Activated naive CD4-positive, alpha-beta T cell treated with anti-CD3 and anti-CD28 coated beads, Interleukin-2, amount 10 ng/mL, durations not matched to agents 7 days and 5 days (primary cell): Measurements from ENCODE around the gene BCL6.

ENCODE experiments used
- CTCF ChIA-PET: fragments of 350-600 bp; sonication (Branson Sonifier 250); formaldehyde crosslinking; loops from one replicate; lab custom pipeline; 2021; ENCODE audit warnings: antibody characterized with exemption; lab: Charles Lee
- DNase-seq: peaks from one replicate; pipeline ENCODE4 v3.0.0-alpha.2; 2020
- H3K27ac Mint-ChIP-seq: one replicate; pipeline ENCODE4 v1.8.0; 2021; ENCODE audit warnings: mild to moderate bottlenecking, moderate library complexity, mixed read lengths
- H3K27me3 Mint-ChIP-seq: one replicate; pipeline ENCODE4 v1.8.0; 2021; ENCODE audit warnings: mild to moderate bottlenecking, mixed read lengths
- H3K36me3 Mint-ChIP-seq: one replicate; pipeline ENCODE4 v1.8.0; 2021; ENCODE audit warnings: mixed read lengths
- H3K4me1 Mint-ChIP-seq: one replicate; pipeline ENCODE4 v1.8.0; 2021; ENCODE audit warnings: mixed read lengths
- H3K4me3 Mint-ChIP-seq: one replicate; pipeline ENCODE4 v1.8.0; 2021; ENCODE audit warnings: mild to moderate bottlenecking, moderate library complexity, mixed read lengths
- H3K9me3 Mint-ChIP-seq: one replicate; pipeline ENCODE4 v1.8.0; 2021; ENCODE audit warnings: mixed read lengths

Gene BCL6

DNA sequence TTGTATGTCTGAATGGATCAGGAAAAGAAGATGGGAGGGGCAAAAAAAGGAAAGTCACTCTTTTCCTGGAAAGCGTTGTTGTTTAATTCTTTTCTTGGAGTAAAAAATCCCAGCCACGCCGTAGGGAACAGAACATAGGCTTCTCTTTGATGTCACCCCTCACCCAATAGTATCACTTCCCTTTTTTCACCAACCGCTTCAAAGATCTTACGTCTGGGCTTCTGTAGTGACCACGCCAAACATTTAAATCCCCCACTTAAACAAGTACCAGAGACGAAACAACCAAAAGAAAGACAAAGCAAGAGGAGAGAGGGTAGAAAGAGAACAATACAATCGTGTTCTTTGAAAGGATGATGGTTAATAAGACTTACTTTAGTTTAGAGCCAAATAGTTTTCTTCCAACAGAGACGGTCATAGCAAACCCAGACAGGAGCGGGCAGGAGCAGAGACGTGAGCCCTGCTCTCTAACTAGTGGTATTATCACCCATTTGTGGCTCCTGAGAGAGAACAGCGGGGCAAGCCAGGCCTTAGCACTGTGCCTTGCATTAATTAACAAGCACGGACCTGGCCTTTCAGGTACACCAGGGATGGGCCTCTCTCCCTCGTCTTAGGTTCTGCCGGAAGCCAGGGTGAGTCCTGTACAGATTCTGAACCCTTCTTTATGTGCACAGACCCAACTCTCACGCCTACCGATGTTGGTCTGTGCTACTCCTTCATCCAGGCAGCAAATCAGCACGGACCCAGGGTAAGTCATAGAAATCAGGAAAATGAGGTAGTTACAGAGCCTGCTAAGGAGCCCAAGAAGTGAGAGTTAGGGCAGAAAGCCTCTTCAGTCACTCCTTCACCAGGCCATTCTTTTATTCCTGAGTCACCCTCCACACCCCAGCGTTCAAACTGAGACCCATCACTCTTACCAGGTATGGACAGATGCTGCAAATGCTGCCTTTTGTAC, 28.2 kb upstream of the BCL6 start:
- H3K4me3 Mint-ChIP-seq: no peak overlapping the region
- CTCF ChIA-PET: no interaction called here
- H3K36me3 Mint-ChIP-seq: peaks cover 14% of the 10 kb centered on the region
- H3K9me3 Mint-ChIP-seq: peaks cover 3% of the 10 kb centered on the region
- H3K4me1 Mint-ChIP-seq: peaks cover 78% of the 10 kb centered on the region
- H3K27me3 Mint-ChIP-seq: no peaks in the 10 kb centered on the region
- H3K27ac Mint-ChIP-seq: peak overlapping the region; percentile 6
- DNase-seq: no peak

DNA sequence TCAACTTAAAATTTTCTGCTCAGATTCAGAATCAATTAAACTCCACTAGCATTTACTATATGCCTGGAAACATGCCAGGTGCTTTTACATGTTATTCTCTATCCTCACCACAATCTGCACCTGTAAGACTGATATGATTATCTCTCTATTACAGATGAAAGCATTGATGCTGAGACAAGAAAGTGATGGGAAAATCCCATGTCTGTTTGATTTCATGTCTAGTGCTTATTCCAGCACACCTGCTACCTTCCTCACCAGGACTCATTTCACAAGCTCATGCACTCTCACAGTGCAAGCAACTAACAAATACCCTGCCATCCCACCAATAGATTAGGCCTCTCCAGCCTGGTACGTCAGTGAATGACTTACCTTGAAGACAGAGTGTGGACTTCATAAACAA, 25.0 kb upstream of the BCL6 start:
- Mint-ChIP-seq H3K9me3 (peaks cover 11% of the 10 kb centered on the region), H3K27ac (peak overlapping the region; percentile 77), H3K4me1 (peaks cover 62% of the 10 kb centered on the region), H3K36me3 (peaks cover 19% of the 10 kb centered on the region), H3K27me3 (no peaks in the 10 kb centered on the region), H3K4me3 (no peak overlapping the region)
- no peak for DNase-seq
- CTCF ChIA-PET: interaction anchor here (0.6 kb wide), 1 partner anchor 20 kb away, joined by 3 read pairs; no protein-coding TSS in a partner anchor

- CTCF ChIA-PET: no interaction called here
- H3K9me3 Mint-ChIP-seq: peaks cover 11% of the 10 kb centered on the region
- peaks cover 65% of the 10 kb centered on the region for H3K4me1 Mint-ChIP-seq
- DNase-seq: no peak
- no peaks in the 10 kb centered on the region for H3K27me3 Mint-ChIP-seq
- peaks cover 18% of the 10 kb centered on the region for H3K36me3 Mint-ChIP-seq
- H3K4me3 Mint-ChIP-seq: no peak overlapping the region
- H3K27ac Mint-ChIP-seq: peak overlapping the region; percentile 77
Measured at GRCh38 chr3:187769771-187770170, 24.5 kb upstream of the BCL6 start.

- peak overlapping the region; percentile 35 for H3K27ac Mint-ChIP-seq
- H3K9me3 Mint-ChIP-seq: peaks cover 11% of the 10 kb centered on the region
- H3K4me3 Mint-ChIP-seq: no peak overlapping the region
- H3K36me3 Mint-ChIP-seq: peaks cover 14% of the 10 kb centered on the region
- CTCF ChIA-PET: interaction anchor here (2.0 kb wide), 1 partner anchor 18 kb away, joined by 5 read pairs; no protein-coding TSS in a partner anchor
- peaks cover 47% of the 10 kb centered on the region for H3K4me1 Mint-ChIP-seq
- no peak for DNase-seq
- no peaks in the 10 kb centered on the region for H3K27me3 Mint-ChIP-seq
Measured at GRCh38 chr3:187767266-187768012, 22.2 kb upstream of the BCL6 start.

GRCh38 chr3:187765342-187765741, 20.1 kb upstream of the BCL6 start:
- DNase-seq: no peak
- H3K4me1 Mint-ChIP-seq: peaks cover 36% of the 10 kb centered on the region
- no peaks in the 10 kb centered on the region for H3K27me3 Mint-ChIP-seq
- H3K9me3 Mint-ChIP-seq: peaks cover 14% of the 10 kb centered on the region
- H3K4me3 Mint-ChIP-seq: no peak overlapping the region
- CTCF ChIA-PET: no interaction called here
- H3K36me3 Mint-ChIP-seq: peaks cover 23% of the 10 kb centered on the region
- H3K27ac Mint-ChIP-seq: no peak overlapping the region

GRCh38 chr3:187763850-187764648, 18.8 kb upstream of the BCL6 start:
- H3K36me3 Mint-ChIP-seq: peaks cover 23% of the 10 kb centered on the region
- H3K4me3 Mint-ChIP-seq: no peak overlapping the region
- no peaks in the 10 kb centered on the region for H3K27me3 Mint-ChIP-seq
- DNase-seq: no peak
- CTCF ChIA-PET: no interaction called here
- H3K4me1 Mint-ChIP-seq: peaks cover 23% of the 10 kb centered on the region
- peaks cover 14% of the 10 kb centered on the region for H3K9me3 Mint-ChIP-seq
- no peak overlapping the region for H3K27ac Mint-ChIP-seq

DNA sequence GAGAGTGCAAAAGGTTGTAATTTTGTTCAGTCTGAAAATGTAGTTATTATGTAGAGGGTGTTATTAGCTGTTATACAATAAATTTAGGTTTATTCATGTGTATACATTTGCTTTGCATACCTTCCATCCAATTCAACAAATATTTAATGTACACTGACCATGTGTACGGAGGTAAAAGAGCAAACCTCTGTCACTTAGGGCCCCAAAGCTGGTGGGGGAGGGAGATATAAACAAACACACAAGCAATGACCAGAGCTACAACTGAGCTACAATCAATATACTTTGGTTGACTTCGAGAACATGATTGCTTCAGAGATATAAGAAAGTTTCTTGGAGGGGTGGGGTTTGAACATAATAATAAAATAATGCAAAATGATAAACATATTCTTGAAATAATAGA, 17.5 kb upstream of the BCL6 start:
- CTCF ChIA-PET: no interaction called here
- Mint-ChIP-seq H3K27me3 (no peaks in the 10 kb centered on the region), H3K36me3 (peaks cover 19% of the 10 kb centered on the region), H3K4me3 (no peak overlapping the region), H3K9me3 (peaks cover 14% of the 10 kb centered on the region), H3K27ac (no peak overlapping the region), H3K4me1 (peaks cover 13% of the 10 kb centered on the region)
- no peak for DNase-seq

DNA sequence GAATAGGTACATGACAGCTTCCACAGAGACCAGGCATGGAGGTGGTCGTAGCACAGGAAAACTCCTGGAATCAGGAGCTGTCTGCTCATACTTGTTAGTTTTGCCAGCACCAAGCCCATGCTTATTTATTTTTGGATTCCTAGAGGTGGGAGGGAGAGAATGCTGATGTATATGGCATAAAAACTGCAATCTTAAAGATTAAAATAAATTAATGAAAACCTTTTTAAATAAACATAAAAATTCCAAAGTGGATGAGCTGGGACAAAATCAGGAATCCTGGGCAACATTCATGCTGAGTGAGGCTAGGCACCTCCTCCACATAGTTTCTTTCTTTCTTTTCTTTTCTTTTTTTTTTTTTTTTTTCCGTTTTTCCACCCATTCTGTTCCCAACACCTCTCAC, 14.3 kb upstream of the BCL6 start:
- CTCF ChIA-PET: no interaction called here
- H3K4me1 Mint-ChIP-seq: peaks cover 2% of the 10 kb centered on the region
- no peaks in the 10 kb centered on the region for H3K27me3 Mint-ChIP-seq
- DNase-seq: no peak
- H3K4me3 Mint-ChIP-seq: no peak overlapping the region
- H3K36me3 Mint-ChIP-seq: peaks cover 12% of the 10 kb centered on the region
- H3K9me3 Mint-ChIP-seq: peaks cover 8% of the 10 kb centered on the region
- H3K27ac Mint-ChIP-seq: no peak overlapping the region

- Mint-ChIP-seq H3K27me3 (no peaks in the 10 kb centered on the region), H3K27ac (no peak overlapping the region), H3K4me1 (peaks cover 4% of the 10 kb centered on the region), H3K36me3 (peaks cover 13% of the 10 kb centered on the region), H3K9me3 (peaks cover 8% of the 10 kb centered on the region), H3K4me3 (no peak overlapping the region)
- no peak for DNase-seq
- CTCF ChIA-PET: no interaction called here
Measured at GRCh38 chr3:187758318-187758955, 13.2 kb upstream of the BCL6 start.

DNA sequence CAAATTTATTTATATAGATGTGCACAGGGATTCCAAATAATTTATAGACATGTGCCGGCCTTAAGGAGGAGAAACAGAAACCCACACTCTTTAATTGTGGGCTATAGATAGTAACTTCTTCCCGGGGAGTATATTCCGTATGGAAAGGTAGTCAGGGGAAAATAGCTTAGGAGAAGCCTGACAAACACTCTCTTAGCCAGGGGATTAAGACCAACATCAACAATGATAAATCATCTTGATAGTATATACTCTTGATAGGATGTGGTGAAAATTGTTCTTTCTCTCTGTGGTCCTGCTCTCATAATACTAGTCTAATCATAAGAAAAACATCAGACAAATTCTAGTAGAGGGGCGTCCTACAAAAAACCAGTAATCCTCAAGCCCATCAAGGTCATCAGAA, 8.2 kb upstream of the BCL6 start:
- Mint-ChIP-seq H3K9me3 (peaks cover 6% of the 10 kb centered on the region), H3K27me3 (no peaks in the 10 kb centered on the region), H3K4me1 (peaks cover 43% of the 10 kb centered on the region), H3K27ac (no peak overlapping the region), H3K36me3 (peaks cover 7% of the 10 kb centered on the region), H3K4me3 (no peak overlapping the region)
- CTCF ChIA-PET: interaction anchor here (1.0 kb wide), 1 partner anchor 13 kb away, joined by 3 read pairs; no protein-coding TSS in a partner anchor
- DNase-seq: no peak

GRCh38 chr3:187750513-187751123, 5.3 kb upstream of the BCL6 start:
- DNase-seq: peak; percentile 43
- H3K36me3 Mint-ChIP-seq: peaks cover 9% of the 10 kb centered on the region
- CTCF ChIA-PET: interaction anchor here (0.7 to 1.5 kb wide), 5 partner anchors 20 to 1038 kb away, joined by 3 read pairs; no protein-coding TSS in a partner anchor
- no peak overlapping the region for H3K4me3 Mint-ChIP-seq
- H3K4me1 Mint-ChIP-seq: peaks cover 61% of the 10 kb centered on the region
- peaks cover 2% of the 10 kb centered on the region for H3K27me3 Mint-ChIP-seq
- no peaks in the 10 kb centered on the region for H3K9me3 Mint-ChIP-seq
- H3K27ac Mint-ChIP-seq: peak overlapping the region; percentile 79

DNA sequence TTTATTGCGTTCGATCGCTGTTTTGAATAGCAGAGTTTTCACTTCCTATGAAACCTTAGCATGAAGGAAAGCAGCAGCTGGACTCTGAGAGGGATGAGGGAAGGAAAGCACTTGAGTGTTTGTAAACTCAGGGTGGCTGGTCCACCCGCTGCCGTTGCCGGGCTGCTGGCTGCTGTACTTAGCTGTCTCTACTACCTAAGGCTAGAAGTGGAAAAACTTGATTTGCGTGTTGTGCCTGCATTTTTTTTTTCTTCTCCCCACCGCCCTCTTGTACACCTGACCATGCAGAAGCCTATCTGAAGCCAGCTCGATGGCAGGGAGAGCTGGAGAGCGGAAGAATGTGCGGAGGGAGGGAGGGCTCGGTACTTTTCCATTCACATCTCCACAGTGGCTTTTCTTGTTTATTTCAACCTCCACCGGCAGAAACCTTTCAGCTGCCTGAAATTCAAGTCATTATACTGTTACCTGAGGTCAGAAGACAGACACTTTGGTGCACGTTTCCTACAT, 4.8 kb upstream of the BCL6 start:
- peak overlapping the region; percentile 79 for H3K27ac Mint-ChIP-seq
- H3K4me3 Mint-ChIP-seq: no peak overlapping the region
- peaks cover 7% of the 10 kb centered on the region for H3K27me3 Mint-ChIP-seq
- H3K36me3 Mint-ChIP-seq: peaks cover 13% of the 10 kb centered on the region
- CTCF ChIA-PET: interaction anchor here (0.7 to 5.5 kb wide), 14 partner anchors 10 to 1038 kb away, joined by 3 to 50 read pairs (median 4); no protein-coding TSS in a partner anchor
- H3K9me3 Mint-ChIP-seq: no peaks in the 10 kb centered on the region
- DNase-seq: no peak
- H3K4me1 Mint-ChIP-seq: peaks cover 66% of the 10 kb centered on the region

GRCh38 chr3:187748050-187748481, 2.8 kb upstream of the BCL6 start:
- H3K27ac Mint-ChIP-seq: peak overlapping the region; percentile 100
- peaks cover 28% of the 10 kb centered on the region for H3K36me3 Mint-ChIP-seq
- H3K4me1 Mint-ChIP-seq: peaks cover 61% of the 10 kb centered on the region
- no peaks in the 10 kb centered on the region for H3K9me3 Mint-ChIP-seq
- H3K4me3 Mint-ChIP-seq: peak overlapping the region; percentile 99
- peaks cover 16% of the 10 kb centered on the region for H3K27me3 Mint-ChIP-seq
- DNase-seq: peak; percentile 96
- CTCF ChIA-PET: interaction anchor here (0.6 to 5.5 kb wide), 23 partner anchors 8 to 1291 kb away, joined by 3 to 50 read pairs (median 3); no protein-coding TSS in a partner anchor
